SHP77 (cell line): ENCODE data around the gene TRMT5.
A peak's percentile ranks its signal among the peaks of the same experiment; 100 is the strongest.

Experiments used
- DNase-seq, 2 experiments: peaks; one replicate each; lab custom pipeline; 2025; lab: John Stamatoyannopoulos, UW

TRMT5 gene

GRCh38 chr14:60964904-60965303 lies 16.0 kb downstream of the TRMT5 start:
- DNase-seq = no peak

GRCh38 chr14:60963761-60964160 lies 17.1 kb downstream of the TRMT5 start:
- DNase-seq = no peak

GRCh38 chr14:60958146-60958545 lies 22.7 kb downstream of the TRMT5 start:
- DNase-seq = no peak

- no peak for DNase-seq
Observed at GRCh38 chr14:60956632-60957031, 24.2 kb downstream of the TRMT5 start.

- no peak for DNase-seq
Observed at GRCh38 chr14:60956202-60956601, 24.7 kb downstream of the TRMT5 start.

- DNase-seq = no peak
Observed at GRCh38 chr14:60951776-60952435, 29.0 kb downstream of the TRMT5 start.

- DNase-seq = no peak
Observed at GRCh38 chr14:60946773-60947172, 34.1 kb downstream of the TRMT5 start.

GRCh38 chr14:60945984-60946383 lies 34.9 kb downstream of the TRMT5 start:
- DNase-seq = no peak

- no peak for DNase-seq
Observed at GRCh38 chr14:60944204-60944603, 36.7 kb downstream of the TRMT5 start.

- no peak for DNase-seq
Observed at GRCh38 chr14:60943637-60944032, 37.2 kb downstream of the TRMT5 start.

GRCh38 chr14:60935319-60935718 lies 45.6 kb downstream of the TRMT5 start:
- no peak for DNase-seq

- no peak for DNase-seq
Observed at GRCh38 chr14:60933920-60934655, 46.8 kb downstream of the TRMT5 start.

GRCh38 chr14:60931218-60931617 lies 49.7 kb downstream of the TRMT5 start:
- DNase-seq = peak; percentile 86 to 90

- no peak for DNase-seq
Observed at GRCh38 chr14:60926002-60926401, 54.9 kb downstream of the TRMT5 start.

- DNase-seq = no peak
Observed at GRCh38 chr14:60925286-60925685, 55.6 kb downstream of the TRMT5 start.

- no peak for DNase-seq
Observed at GRCh38 chr14:60922050-60922449, 58.8 kb downstream of the TRMT5 start.
